Body of pancreas (tissue), 4 donors: ENCODE measurements around the gene FLRT1. TPM values are rescaled to one million over a fixed set of nuclear protein-coding genes. Genes with fewer than 3 reads are reported as not detected.

ENCODE experiments used
- ATAC-seq: fragments of 150-250 bp; one replicate; pipeline ENCODE4 v1.9.1; 2016
- DNase-seq, 4 donors: peaks; one replicate each; pipeline ENCODE4 v3.0.0-alpha.2; 2019
- H3K27ac ChIP-seq, 4 donors: fragments of 200-600 bp; sonication (generic); 1 replicate in 3 of 4; 2 replicates in 1 of 4; pipeline versions ENCODE4 v1.5.1 to v1.6.1; 2016 to 2019; ENCODE audit warnings: mild to moderate bottlenecking in 1 of 4, mixed read lengths in 1 of 4, moderate library complexity in 1 of 4
- H3K27me3 ChIP-seq, 2 donors: fragments of 200-600 bp; sonication (generic); one replicate each; pipeline ENCODE4 v1.6.0; 2016; ENCODE audit warnings: mild to moderate bottlenecking in 1 of 2
- H3K36me3 ChIP-seq, 2 donors: fragments of 200-600 bp; sonication (generic); replicated peaks in 1 of 2; 2 replicates each; pipeline ENCODE4 v1.5.1; 2016; ENCODE audit warnings: low read depth in 2 of 2; ENCODE audit not compliant: insufficient read depth in 1 of 2
- H3K4me1 ChIP-seq: fragments of 200-600 bp; sonication (generic); one replicate; pipeline ENCODE4 v1.6.0; 2016
- H3K4me3 ChIP-seq, 2 donors: fragments of 200-600 bp; sonication (generic); 1 replicate in 1 of 2; 2 replicates in 1 of 2; pipeline ENCODE4 v1.5.1; 2016 to 2019
- H3K9me3 ChIP-seq, 3 donors: fragments of 200-600 bp; sonication (generic); 1 replicate in 2 of 3; 2 replicates in 1 of 3; pipeline ENCODE4 v1.5.1; 2016
- POLR2A ChIP-seq, 3 donors: fragments of 450-650 bp; IDR thresholded peaks; one replicate each; pipeline ENCODE4 v1.6.1; 2016; ENCODE audit warnings: antibody characterized with exemption in 3 of 3, mild to moderate bottlenecking in 2 of 3
- WGBS, 2 donors: methylation state at CpG; one replicate each; pipeline ENCODE4 v1.1.5; 2017; 5-methylcytosine and 5-hydroxymethylcytosine counted together
- intact Hi-C: fragments of 100-400 bp; cut with DNase I; formaldehyde crosslinking; loops from one replicate; pipeline ENCODE4 v1.15.1; 2023
- total RNA-seq, 2 donors: library from RNA; depleted of rRNA; stranded (reverse); fragments of >200 nt; gene quantifications; one replicate each; pipeline ENCODE4 v1.1.0, GENCODE V29; 2016
- TF ChIP-seq, protein P1 (sequence below), 7 experiments: fragments of 450-650 bp in 4 of 7; fragments of 200-600 bp in 3 of 7; sonication (generic) in 3 of 7; IDR thresholded peaks; one replicate each; pipeline ENCODE4 v1.5.1; 2016 to 2019; ENCODE audit warnings: antibody characterized with exemption in 7 of 7

The FLRT1 gene
- total RNA-seq, 2 donors from 2014 or later, result 0.26 TPM; not detected in 1

DNA sequence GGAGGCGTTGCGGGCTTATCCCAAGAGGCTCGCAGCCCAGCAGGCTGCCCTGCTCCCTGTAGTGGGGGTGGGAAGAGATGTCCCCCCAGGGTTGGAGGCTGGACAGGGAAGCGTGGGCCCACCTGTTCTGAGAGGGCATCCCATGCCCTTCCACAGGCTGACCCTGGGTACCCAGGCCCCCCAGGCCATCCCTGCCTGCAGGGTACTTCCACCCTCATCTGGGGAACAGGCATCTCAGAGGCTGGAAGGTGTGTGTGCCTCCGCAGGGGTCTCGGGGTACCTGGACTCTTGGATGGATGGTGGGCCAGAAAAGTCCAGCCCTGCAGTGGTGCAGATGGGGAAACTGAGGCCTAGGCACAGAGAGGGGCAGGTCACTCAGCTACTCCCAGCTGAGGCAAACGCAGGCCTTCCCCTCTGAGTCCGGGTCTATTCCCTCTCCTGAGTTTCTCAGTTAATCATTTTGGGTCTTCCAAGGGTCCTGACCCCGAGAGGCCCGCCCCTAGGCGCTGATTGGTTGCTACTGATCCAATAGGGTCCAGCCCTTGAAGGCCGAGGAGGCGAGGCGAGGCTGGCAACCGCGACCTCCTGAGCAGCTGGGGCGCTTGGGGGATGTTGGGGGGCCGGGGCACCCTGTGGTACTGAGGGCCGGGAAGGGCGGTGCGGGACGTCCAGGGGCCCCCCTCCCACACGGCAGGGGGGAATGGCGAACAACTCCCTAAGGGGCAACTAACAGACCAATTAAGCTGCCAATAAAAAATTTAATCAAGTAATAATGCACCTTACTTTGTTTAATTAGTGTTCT lies 23.8 kb downstream of the FLRT1 start:
- no peaks in the 10 kb centered on the region for H3K27me3 ChIP-seq
- 75 to 95% methylated on average over 19 to 23 of the region's 24 CpGs for WGBS, 2 donors
- no peak overlapping the region for H3K27ac ChIP-seq
- H3K9me3 ChIP-seq, result no peaks in the 10 kb centered on the region
- no peak overlapping the region for H3K4me3 ChIP-seq
- ATAC-seq, result no peak
- H3K4me1 ChIP-seq, result peaks cover 6% of the 10 kb centered on the region
- no peak for TF ChIP-seq POLR2A (IDR thresholded peaks at IDR 0.05)
- TF ChIP-seq, protein P1, sequence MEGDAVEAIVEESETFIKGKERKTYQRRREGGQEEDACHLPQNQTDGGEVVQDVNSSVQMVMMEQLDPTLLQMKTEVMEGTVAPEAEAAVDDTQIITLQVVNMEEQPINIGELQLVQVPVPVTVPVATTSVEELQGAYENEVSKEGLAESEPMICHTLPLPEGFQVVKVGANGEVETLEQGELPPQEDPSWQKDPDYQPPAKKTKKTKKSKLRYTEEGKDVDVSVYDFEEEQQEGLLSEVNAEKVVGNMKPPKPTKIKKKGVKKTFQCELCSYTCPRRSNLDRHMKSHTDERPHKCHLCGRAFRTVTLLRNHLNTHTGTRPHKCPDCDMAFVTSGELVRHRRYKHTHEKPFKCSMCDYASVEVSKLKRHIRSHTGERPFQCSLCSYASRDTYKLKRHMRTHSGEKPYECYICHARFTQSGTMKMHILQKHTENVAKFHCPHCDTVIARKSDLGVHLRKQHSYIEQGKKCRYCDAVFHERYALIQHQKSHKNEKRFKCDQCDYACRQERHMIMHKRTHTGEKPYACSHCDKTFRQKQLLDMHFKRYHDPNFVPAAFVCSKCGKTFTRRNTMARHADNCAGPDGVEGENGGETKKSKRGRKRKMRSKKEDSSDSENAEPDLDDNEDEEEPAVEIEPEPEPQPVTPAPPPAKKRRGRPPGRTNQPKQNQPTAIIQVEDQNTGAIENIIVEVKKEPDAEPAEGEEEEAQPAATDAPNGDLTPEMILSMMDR (IDR thresholded peaks at IDR 0.05), result no peak
- H3K36me3 ChIP-seq, result no peaks in the 10 kb centered on the region
- no peak for DNase-seq
- intact Hi-C loops, result no loop called here

DNA sequence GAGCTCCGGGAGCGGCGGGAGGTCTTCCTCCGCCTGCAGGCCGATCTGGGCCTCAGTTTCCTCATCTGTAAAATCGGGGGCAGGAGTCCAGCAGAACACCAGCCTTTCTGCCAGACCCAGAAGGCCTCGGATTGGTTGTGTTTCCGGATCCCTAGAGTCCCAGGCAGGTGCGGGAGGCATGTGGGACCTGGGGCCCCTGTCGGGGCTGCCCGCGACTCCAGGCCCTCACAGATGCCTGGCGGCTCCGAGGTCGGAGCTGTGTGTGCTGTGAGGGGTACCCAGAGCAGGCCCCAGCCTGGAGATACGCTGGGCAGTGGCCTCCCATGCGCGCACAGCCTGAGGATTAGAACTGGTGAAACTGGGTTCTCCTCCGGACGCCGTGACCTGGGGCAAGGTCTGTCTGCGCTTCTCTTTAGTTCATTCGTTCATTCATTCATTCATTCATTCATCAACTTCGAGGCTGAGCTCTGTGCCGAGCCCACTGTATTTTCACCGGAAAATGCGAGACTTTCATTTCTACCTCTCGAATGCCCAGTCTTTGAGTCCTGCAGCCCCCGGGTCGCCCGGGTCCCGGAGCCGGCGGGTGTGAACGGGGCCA lies 24.6 kb downstream of the FLRT1 start:
- WGBS, 2 donors, result 40 to 59% methylated on average over 19 to 33 of the region's 35 CpGs
- intact Hi-C loops, result no loop called here
- H3K4me3 ChIP-seq, result no peak overlapping the region
- ATAC-seq, result no peak
- no peaks in the 10 kb centered on the region for H3K27me3 ChIP-seq
- H3K9me3 ChIP-seq, result no peaks in the 10 kb centered on the region
- H3K27ac ChIP-seq, result no peak overlapping the region
- H3K4me1 ChIP-seq, result peaks cover 6% of the 10 kb centered on the region
- TF ChIP-seq, protein P1 (IDR thresholded peaks at IDR 0.05), result no peak
- no peak for TF ChIP-seq POLR2A (IDR thresholded peaks at IDR 0.05)
- H3K36me3 ChIP-seq, result no peaks in the 10 kb centered on the region
- no peak for DNase-seq

DNA sequence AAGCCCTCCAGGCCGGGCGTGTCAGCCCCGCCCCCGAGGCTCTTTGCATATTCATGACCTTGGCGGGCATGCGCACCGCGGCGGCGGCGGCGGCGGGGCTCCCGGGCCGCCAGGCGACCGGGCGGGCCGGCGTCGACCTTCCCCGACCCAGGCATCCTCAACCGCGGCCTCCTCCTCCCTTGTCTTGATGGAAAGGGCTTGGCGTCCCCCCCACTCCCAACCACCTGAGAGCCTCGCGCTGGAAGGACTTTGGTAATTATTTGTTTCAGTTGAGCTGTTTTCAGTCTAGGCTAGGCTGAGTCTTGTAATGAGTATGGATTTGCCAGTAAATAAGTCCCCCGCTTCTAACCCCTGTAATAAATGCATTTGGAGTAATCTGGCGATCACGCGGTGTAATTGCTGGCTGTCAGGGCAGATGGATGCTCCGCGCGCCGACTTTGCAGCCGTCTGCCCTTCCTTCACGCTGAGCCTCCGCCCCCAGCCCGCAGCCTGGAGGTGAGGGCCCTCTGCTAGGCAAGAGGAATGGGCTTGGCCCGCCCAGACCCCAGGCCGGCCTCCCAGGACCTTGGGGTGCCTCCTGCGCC lies 25.2 kb downstream of the FLRT1 start:
- TF ChIP-seq, protein P1 (IDR thresholded peaks at IDR 0.05), result no peak
- no peak for TF ChIP-seq POLR2A (IDR thresholded peaks at IDR 0.05)
- peak in 2 of 4 donors; percentile 20 to 40 for DNase-seq
- ATAC-seq, result no peak
- peaks cover 6% of the 10 kb centered on the region for H3K4me1 ChIP-seq
- H3K4me3 ChIP-seq, result no peak overlapping the region
- no peak overlapping the region for H3K27ac ChIP-seq
- H3K27me3 ChIP-seq, result no peaks in the 10 kb centered on the region
- H3K9me3 ChIP-seq, result no peaks in the 10 kb centered on the region
- intact Hi-C loops, result no loop called here
- 30 to 62% methylated on average over 19 to 42 of the region's 42 CpGs for WGBS, 2 donors
- H3K36me3 ChIP-seq, result no peaks in the 10 kb centered on the region

- Histone ChIP-seq H3K27me3 (no peaks in the 10 kb centered on the region), H3K9me3 (no peaks in the 10 kb centered on the region), H3K27ac (no peak overlapping the region), H3K36me3 (no peaks in the 10 kb centered on the region), H3K4me3 (no peak overlapping the region), H3K4me1 (peaks cover 6% of the 10 kb centered on the region)
- 92 to 95% methylated on average over 2 to 16 of the region's 16 CpGs for WGBS, 2 donors
- TF ChIP-seq, protein P1 (IDR thresholded peaks at IDR 0.05), result no peak
- TF ChIP-seq POLR2A (IDR thresholded peaks at IDR 0.05), result no peak
- ATAC-seq (no peak), DNase-seq (no peak)
- intact Hi-C loops, result no loop called here
Observed at GRCh38 chr11:64062185-64063039, 26.7 kb downstream of the FLRT1 start.
